Neutrophil (primary cell): ENCODE results near the gene MYCL.

Source experiments
- H3K27ac ChIP-seq: fragments of 200-600 bp; sonication (generic); 2 replicates; pipeline ENCODE4 v1.5.1; 2016; ENCODE audit warnings: mild to moderate bottlenecking, moderate library complexity
- H3K27me3 ChIP-seq: fragments of 200-600 bp; sonication (generic); 2 replicates; pipeline ENCODE4 v1.6.0; 2016; ENCODE audit warnings: mild to moderate bottlenecking
- H3K36me3 ChIP-seq: fragments of 200-600 bp; sonication (generic); 2 replicates; pipeline ENCODE4 v1.5.1; 2017
- H3K4me1 ChIP-seq, 2 experiments: fragments of 200-600 bp in 1 of 2; sonication (generic) in 1 of 2; 1 replicate in 1 of 2; 2 replicates in 1 of 2; pipeline versions ENCODE4 v1.5.1 to v1.6.1; 2013 to 2016; ENCODE audit warnings: low read depth in 1 of 2, low read length in 1 of 2, mild to moderate bottlenecking in 1 of 2, moderate library complexity in 1 of 2; ENCODE audit not compliant: control insufficient read depth in 1 of 2, insufficient read depth in 1 of 2
- H3K4me3 ChIP-seq, 2 experiments: fragments of 200-600 bp in 1 of 2; sonication (generic) in 1 of 2; 1 replicate in 1 of 2; 2 replicates in 1 of 2; pipeline ENCODE4 v1.5.1; 2013 to 2016; ENCODE audit warnings: low read depth in 1 of 2, low read length in 1 of 2, mild to moderate bottlenecking in 1 of 2, moderate library complexity in 1 of 2
- H3K9me3 ChIP-seq: fragments of 200-600 bp; sonication (generic); 2 replicates; pipeline ENCODE4 v1.5.1; 2016
- TF ChIP-seq, protein P1 (sequence below): fragments of 200-600 bp; sonication (generic); IDR thresholded peaks from 2 replicates; pipeline ENCODE4 v1.5.1; 2016; ENCODE audit warnings: antibody characterized with exemption

The MYCL gene

DNA sequence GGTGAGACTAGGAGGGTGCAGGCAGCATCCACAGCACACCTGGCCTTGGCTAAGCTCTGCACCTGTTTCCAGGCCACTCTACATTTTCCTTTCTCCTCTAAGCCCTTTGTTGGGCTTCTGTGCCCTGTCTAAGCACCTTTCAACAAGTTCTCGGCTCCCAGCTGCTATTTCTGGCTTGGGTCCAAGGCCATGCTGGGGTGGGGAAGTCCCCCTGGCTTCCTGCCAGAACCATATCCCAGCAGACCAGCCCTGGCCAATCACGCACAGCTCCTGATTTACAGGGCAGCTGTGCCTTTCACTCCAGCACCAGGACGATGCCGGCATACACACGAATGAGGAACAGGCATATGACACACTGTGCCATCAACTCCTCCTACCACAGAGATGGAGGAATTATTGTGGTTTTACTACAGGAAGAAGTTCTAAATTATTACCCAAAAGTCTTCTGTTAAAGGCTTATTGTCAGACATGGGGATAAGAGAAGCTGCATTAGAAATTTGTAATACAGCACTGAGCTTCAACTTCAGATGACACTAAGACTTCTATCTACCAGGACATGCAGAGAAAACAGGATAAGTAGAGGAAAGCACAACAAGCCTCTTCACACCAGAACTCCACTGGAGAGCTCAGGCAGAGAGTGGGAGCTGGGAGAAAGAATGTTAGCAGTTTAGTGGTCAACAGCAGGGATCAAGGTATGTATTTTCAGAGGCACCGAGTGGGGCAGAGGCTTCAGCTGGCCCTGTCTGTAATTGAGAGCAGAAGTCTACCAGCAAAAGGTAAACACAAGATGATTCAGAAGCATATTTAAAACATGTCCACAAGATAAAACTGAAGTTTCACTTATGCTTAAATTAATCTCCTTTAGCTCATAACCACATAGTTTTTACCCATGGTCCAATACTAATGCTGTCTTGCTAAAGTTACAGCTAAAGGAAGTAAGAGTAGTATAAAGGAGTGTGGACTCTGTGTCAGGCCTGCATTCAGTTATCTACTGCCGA lies 55.8 kb downstream of the MYCL start:
- TF ChIP-seq, protein P1, sequence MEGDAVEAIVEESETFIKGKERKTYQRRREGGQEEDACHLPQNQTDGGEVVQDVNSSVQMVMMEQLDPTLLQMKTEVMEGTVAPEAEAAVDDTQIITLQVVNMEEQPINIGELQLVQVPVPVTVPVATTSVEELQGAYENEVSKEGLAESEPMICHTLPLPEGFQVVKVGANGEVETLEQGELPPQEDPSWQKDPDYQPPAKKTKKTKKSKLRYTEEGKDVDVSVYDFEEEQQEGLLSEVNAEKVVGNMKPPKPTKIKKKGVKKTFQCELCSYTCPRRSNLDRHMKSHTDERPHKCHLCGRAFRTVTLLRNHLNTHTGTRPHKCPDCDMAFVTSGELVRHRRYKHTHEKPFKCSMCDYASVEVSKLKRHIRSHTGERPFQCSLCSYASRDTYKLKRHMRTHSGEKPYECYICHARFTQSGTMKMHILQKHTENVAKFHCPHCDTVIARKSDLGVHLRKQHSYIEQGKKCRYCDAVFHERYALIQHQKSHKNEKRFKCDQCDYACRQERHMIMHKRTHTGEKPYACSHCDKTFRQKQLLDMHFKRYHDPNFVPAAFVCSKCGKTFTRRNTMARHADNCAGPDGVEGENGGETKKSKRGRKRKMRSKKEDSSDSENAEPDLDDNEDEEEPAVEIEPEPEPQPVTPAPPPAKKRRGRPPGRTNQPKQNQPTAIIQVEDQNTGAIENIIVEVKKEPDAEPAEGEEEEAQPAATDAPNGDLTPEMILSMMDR, result no peak
- Histone ChIP-seq H3K4me3 (no peak overlapping the region), H3K4me1 (peaks cover 5 to 19% of the 10 kb centered on the region in 2 experiments), H3K27me3 (no peaks in the 10 kb centered on the region), H3K9me3 (no peaks in the 10 kb centered on the region), H3K27ac (peak overlapping the region; percentile 28), H3K36me3 (no peaks in the 10 kb centered on the region)
